Upper lobe of left lung (tissue), 6 donors: Measurements from ENCODE around the gene WFDC12. TPM values are rescaled to one million over a fixed set of nuclear protein-coding genes. Genes with fewer than 3 reads are reported as not detected.
"Not testable (repeated sequence)": the region's sequence is repeated elsewhere in the genome, so short reads cannot be mapped to it uniquely, and the experiment has no call there.

Experiments
- ATAC-seq, 2 donors: fragments of 200-7000 bp; cut with Tn5 transposase; one replicate each; pipeline ENCODE4 v1.9.1; 2022; ENCODE audit warnings: mild to moderate bottlenecking in 2 of 2, moderate library complexity in 2 of 2; ENCODE audit not compliant: low FRiP score in 2 of 2
- DNase-seq, 2 donors: peaks; one replicate each; pipeline ENCODE4 v3.0.0-alpha.2; 2019 to 2020
- H3K27ac ChIP-seq, 4 donors: fragments of 200-600 bp; sonication (generic); one replicate each; pipeline ENCODE4 v1.5.1; 2016 to 2019
- H3K27me3 ChIP-seq, 4 donors: fragments of 200-600 bp; sonication (generic); one replicate each; pipeline ENCODE4 v1.5.1; 2017 to 2019
- H3K36me3 ChIP-seq, 4 donors: fragments of 200-600 bp; sonication (generic); one replicate each; pipeline ENCODE4 v1.5.1; 2016 to 2019
- H3K4me1 ChIP-seq, 4 donors: fragments of 200-600 bp; sonication (generic); one replicate each; pipeline ENCODE4 v1.5.1; 2018 to 2019
- H3K4me3 ChIP-seq, 4 donors: fragments of 200-600 bp; sonication (generic); one replicate each; pipeline ENCODE4 v1.5.1; 2017 to 2019; ENCODE audit warnings: mild to moderate bottlenecking in 2 of 4, moderate library complexity in 1 of 4
- H3K9me3 ChIP-seq, 4 donors: fragments of 200-600 bp; sonication (generic); one replicate each; pipeline ENCODE4 v1.5.1; 2018 to 2019
- EP300 ChIP-seq, 4 donors: sonication (generic); formaldehyde crosslinking; IDR thresholded peaks; one replicate each; pipeline ENCODE4 v1.5.1; 2017; ENCODE audit warnings: antibody characterized with exemption in 4 of 4, control low read depth in 2 of 4
- POLR2A ChIP-seq, 4 donors: fragments of 450-650 bp; IDR thresholded peaks; one replicate each; pipeline ENCODE4 v1.5.1; 2016 to 2017; ENCODE audit warnings: antibody characterized with exemption in 4 of 4, mild to moderate bottlenecking in 2 of 4
- POLR2AphosphoS5 ChIP-seq, 2 donors: sonication (generic); formaldehyde crosslinking; IDR thresholded peaks; one replicate each; pipeline ENCODE4 v1.5.1; 2017; ENCODE audit warnings: antibody characterized with exemption in 2 of 2
- WGBS, 2 donors: methylation state at CpG; one replicate each; pipeline ENCODE4 v1.1.5; 2017 to 2018; 5-methylcytosine and 5-hydroxymethylcytosine counted together
- total RNA-seq, 6 donors: library from RNA; depleted of rRNA in 4 of 6; stranded (reverse); fragments of >200 nt in 4 of 6; gene quantifications; one replicate each; pipeline versions ENCODE4 v1.1.0 to v1.2.1, GENCODE V29; 2016 to 2021
- TF ChIP-seq, protein P1 (sequence below), 6 experiments: fragments of 450-650 bp in 4 of 6; fragments of 200-600 bp in 2 of 6; sonication (generic) in 2 of 6; IDR thresholded peaks; one replicate each; pipeline ENCODE4 v1.5.1; 2016 to 2019; ENCODE audit warnings: antibody characterized with exemption in 6 of 6
- donor health status: DM: no; HTN: no; CAD: no; lungs with moderate emphysema.
- donor health status: DM: no; HTN: yes; CAD: no; lungs with severe emphysema.

Gene WFDC12
- total RNA-seq, 6 donors from 2014 or later = 0.67 to 7.1 (median 5.0) TPM; not detected in 1

- Histone ChIP-seq H3K4me3 (no peak overlapping the region), H3K9me3 (peaks cover 0 to 3% (median 0%) of the 10 kb centered on the region in 4 donors), H3K27ac (no peak overlapping the region), H3K36me3 (no peaks in the 10 kb centered on the region), H3K4me1 (peaks cover 0 to 8% (median 0%) of the 10 kb centered on the region in 4 donors), H3K27me3 (no peaks in the 10 kb centered on the region)
- no peak for ATAC-seq
- TF ChIP-seq POLR2A (IDR thresholded peaks at IDR 0.05) (no peak), POLR2AphosphoS5 (IDR thresholded peaks at IDR 0.05) (no peak)
- no peak for DNase-seq
- 65 to 77% methylated on average over 2 of the region's 2 CpGs for WGBS, 2 donors
Measured at GRCh38 chr20:45152405-45152804, 28.1 kb upstream of the WFDC12 start.

- H3K27ac ChIP-seq = no peak overlapping the region
- no peaks in the 10 kb centered on the region for H3K36me3 ChIP-seq
- TF ChIP-seq POLR2A (IDR thresholded peaks at IDR 0.05) = no peak
- TF ChIP-seq, protein P1, sequence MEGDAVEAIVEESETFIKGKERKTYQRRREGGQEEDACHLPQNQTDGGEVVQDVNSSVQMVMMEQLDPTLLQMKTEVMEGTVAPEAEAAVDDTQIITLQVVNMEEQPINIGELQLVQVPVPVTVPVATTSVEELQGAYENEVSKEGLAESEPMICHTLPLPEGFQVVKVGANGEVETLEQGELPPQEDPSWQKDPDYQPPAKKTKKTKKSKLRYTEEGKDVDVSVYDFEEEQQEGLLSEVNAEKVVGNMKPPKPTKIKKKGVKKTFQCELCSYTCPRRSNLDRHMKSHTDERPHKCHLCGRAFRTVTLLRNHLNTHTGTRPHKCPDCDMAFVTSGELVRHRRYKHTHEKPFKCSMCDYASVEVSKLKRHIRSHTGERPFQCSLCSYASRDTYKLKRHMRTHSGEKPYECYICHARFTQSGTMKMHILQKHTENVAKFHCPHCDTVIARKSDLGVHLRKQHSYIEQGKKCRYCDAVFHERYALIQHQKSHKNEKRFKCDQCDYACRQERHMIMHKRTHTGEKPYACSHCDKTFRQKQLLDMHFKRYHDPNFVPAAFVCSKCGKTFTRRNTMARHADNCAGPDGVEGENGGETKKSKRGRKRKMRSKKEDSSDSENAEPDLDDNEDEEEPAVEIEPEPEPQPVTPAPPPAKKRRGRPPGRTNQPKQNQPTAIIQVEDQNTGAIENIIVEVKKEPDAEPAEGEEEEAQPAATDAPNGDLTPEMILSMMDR (IDR thresholded peaks at IDR 0.05) = no peak
- TF ChIP-seq EP300 (IDR thresholded peaks at IDR 0.05) = no peak
- TF ChIP-seq POLR2AphosphoS5 (IDR thresholded peaks at IDR 0.05) = no peak
- no peaks in the 10 kb centered on the region for H3K9me3 ChIP-seq
- peaks cover 0 to 8% (median 0%) of the 10 kb centered on the region in 4 donors for H3K4me1 ChIP-seq
- DNase-seq (no peak), ATAC-seq (no peak)
- no peaks in the 10 kb centered on the region for H3K27me3 ChIP-seq
- no peak overlapping the region for H3K4me3 ChIP-seq
- 93 to 96% methylated on average over 3 of the region's 3 CpGs for WGBS, 2 donors
Measured at GRCh38 chr20:45149062-45149461, 24.8 kb upstream of the WFDC12 start.

- no peak for ATAC-seq
- H3K36me3 ChIP-seq = no peaks in the 10 kb centered on the region
- no peak overlapping the region for H3K4me3 ChIP-seq
- 80 to 82% methylated on average over 4 of the region's 4 CpGs for WGBS, 2 donors
- TF ChIP-seq, protein P1 (IDR thresholded peaks at IDR 0.05) = no peak
- no peak for TF ChIP-seq POLR2A (IDR thresholded peaks at IDR 0.05)
- no peak for TF ChIP-seq EP300 (IDR thresholded peaks at IDR 0.05)
- no peak for TF ChIP-seq POLR2AphosphoS5 (IDR thresholded peaks at IDR 0.05)
- DNase-seq = no peak
- H3K4me1 ChIP-seq = peaks cover 0 to 7% (median 2%) of the 10 kb centered on the region in 4 donors
- H3K27me3 ChIP-seq = no peaks in the 10 kb centered on the region
- H3K27ac ChIP-seq = no peak overlapping the region
- H3K9me3 ChIP-seq = no peaks in the 10 kb centered on the region
Measured at GRCh38 chr20:45140836-45141235, 16.6 kb upstream of the WFDC12 start.

DNA sequence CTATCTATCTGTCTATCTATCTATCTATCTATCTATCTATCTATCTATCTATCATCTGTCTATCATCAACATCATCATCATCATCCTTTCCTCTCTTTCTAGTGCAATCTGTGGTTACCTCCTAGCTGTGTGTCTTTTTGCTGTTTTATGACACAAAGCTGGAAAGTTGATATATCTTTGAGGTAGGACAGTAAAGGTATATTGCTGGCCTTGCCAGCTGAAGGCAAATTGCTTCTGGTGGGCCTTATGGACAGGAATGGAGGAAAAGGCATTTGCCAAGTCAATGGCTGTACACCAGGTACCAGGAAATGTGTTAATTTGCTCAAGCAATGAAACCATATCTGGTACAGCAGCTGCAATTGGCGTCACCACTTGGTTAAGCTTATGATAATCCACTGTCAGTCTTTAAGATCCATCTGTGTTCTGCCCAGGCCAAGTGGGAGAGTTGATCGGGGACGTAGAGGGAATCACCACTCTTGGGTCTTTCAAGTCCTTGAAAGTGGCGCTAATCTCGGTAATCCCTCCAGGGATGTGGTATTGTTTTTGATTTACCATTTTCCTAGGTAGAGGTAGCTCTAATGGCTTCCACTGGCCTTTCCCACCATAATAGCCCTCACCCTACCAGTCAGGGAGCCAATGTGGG, 15.6 kb upstream of the WFDC12 start:
- ATAC-seq, H3K27me3 ChIP-seq, H3K27ac ChIP-seq, DNase-seq, H3K9me3 ChIP-seq, H3K36me3 ChIP-seq, H3K4me3 ChIP-seq, H3K4me1 ChIP-seq: not testable (repeated sequence)
- WGBS, 2 donors = 91 to 93% methylated on average over 5 of the region's 5 CpGs

- 35 to 39% methylated on average over 18 to 20 of the region's 20 CpGs for WGBS, 2 donors
Measured at GRCh38 chr20:45138561-45139300, 14.5 kb upstream of the WFDC12 start.

More at GRCh38 chr20:45138561-45139300, 14.5 kb upstream of the WFDC12 start:
- H3K27ac ChIP-seq = no peak overlapping the region
- DNase-seq = peak; percentile 70 to 94
- no peaks in the 10 kb centered on the region for H3K27me3 ChIP-seq
- TF ChIP-seq, protein P1 (IDR thresholded peaks at IDR 0.05) = peak; percentile 57 to 80 (median 76)
- TF ChIP-seq POLR2AphosphoS5 (IDR thresholded peaks at IDR 0.05) (no peak), POLR2A (IDR thresholded peaks at IDR 0.05) (no peak), EP300 (IDR thresholded peaks at IDR 0.05) (no peak)
- no peaks in the 10 kb centered on the region for H3K36me3 ChIP-seq
- no peak overlapping the region for H3K4me3 ChIP-seq
- H3K9me3 ChIP-seq = no peaks in the 10 kb centered on the region
- H3K4me1 ChIP-seq = peaks cover 0 to 7% (median 2%) of the 10 kb centered on the region in 4 donors
- ATAC-seq = peak; percentile 79
